Measurements from ENCODE around the gene SCN1B. TPM values are rescaled to one million over a fixed set of nuclear protein-coding genes. Genes with fewer than 3 reads are reported as not detected.

Gene SCN1B
- total RNA-seq, 4 donors from 2014 or later, result 0.26 to 5.9 (median 1.2) TPM; not detected in 1

GRCh38 chr19:35089554-35089953, 59.3 kb downstream of the SCN1B start:
- H3K4me3 ChIP-seq, result no peak overlapping the region
- 86 to 89% methylated on average over 8 of the region's 8 CpGs for WGBS, 2 donors
- intact Hi-C loops (cut with DNase I), result no loop called here
- TF ChIP-seq CTCF (IDR thresholded peaks at IDR 0.05) (no peak), POLR2A (IDR thresholded peaks at IDR 0.05) (no peak)
- no peak overlapping the region for H3K27ac ChIP-seq
- H3K4me1 ChIP-seq, result peaks cover 9 to 43% (median 20%) of the 10 kb centered on the region in 3 donors
- H3K36me3 ChIP-seq, result no peaks in the 10 kb centered on the region
- no peaks in the 10 kb centered on the region for H3K9me3 ChIP-seq
- peaks cover 0 to 33% (median 0%) of the 10 kb centered on the region in 4 donors for H3K27me3 ChIP-seq
- no peak for DNase-seq

Other genes starting within 250 kb of the SCN1B start
- 10 to 100 TPM in 1 of 4 donors, 1 to 10 TPM in 1, under 1 TPM in 2; 0.26 to 30.2 (median 1.3) TPM for gene ZNF30, start 103.6 kb upstream of the SCN1B start, total RNA-seq
- gene ZNF792, start 66.2 kb upstream of the SCN1B start, total RNA-seq, result 1 to 10 TPM; 1.0 to 4.6 (median 2.7) TPM
- 10 to 100 TPM in 2 of 4 donors, 1 to 10 TPM in 2; 4.6 to 23.3 (median 8.8) TPM for gene GRAMD1A, start 30.1 kb upstream of the SCN1B start, total RNA-seq
- under 1 TPM in 2 of 4 donors, not detected in 2; 0.19 to 0.47 TPM for gene HPN, start 11.3 kb downstream of the SCN1B start, total RNA-seq
- gene FXYD3, start 85.4 kb downstream of the SCN1B start, total RNA-seq, result 100 to 1,000 TPM; 282 to 837 (median 489) TPM
- gene LGI4, start 104.6 kb downstream of the SCN1B start, total RNA-seq, result 1 to 10 TPM; 1.3 to 8.2 (median 1.6) TPM
- gene FXYD1, start 108.4 kb downstream of the SCN1B start, total RNA-seq, result 10 to 100 TPM in 2 of 4 donors, 1 to 10 TPM in 1, not detected in 1; 3.9 to 29.9 (median 10.1) TPM
- gene FXYD7, start 112.8 kb downstream of the SCN1B start, total RNA-seq, result not detected
- gene FXYD5, start 124.3 kb downstream of the SCN1B start, total RNA-seq, result 100 to 1,000 TPM in 1 of 4 donors, 10 to 100 TPM in 3; 39.3 to 146 (median 45.7) TPM
- gene FAM187B, start 198.3 kb downstream of the SCN1B start, total RNA-seq, result not detected
- 100 to 1,000 TPM in 1 of 4 donors, 10 to 100 TPM in 3; 36.0 to 113 (median 79.4) TPM for gene LSR, start 218.5 kb downstream of the SCN1B start, total RNA-seq
- gene USF2, start 238.5 kb downstream of the SCN1B start, total RNA-seq, result 10 to 100 TPM; 56.1 to 79.7 (median 59.0) TPM